GM18502 (cell line): ENCODE measurements around the gene AIFM3.
"Not testable (repeated sequence)": the region's sequence is repeated elsewhere in the genome, so short reads cannot be mapped to it uniquely, and the experiment has no call there.

Source experiments
- ATAC-seq: cut with Tn5 transposase; IDR thresholded peaks from one replicate; pipeline ENCODE4 v1.9.1; 2021; ENCODE audit warnings: mild to moderate bottlenecking; ENCODE audit not compliant: unreplicated experiment, poor library complexity

AIFM3 gene, protein sequence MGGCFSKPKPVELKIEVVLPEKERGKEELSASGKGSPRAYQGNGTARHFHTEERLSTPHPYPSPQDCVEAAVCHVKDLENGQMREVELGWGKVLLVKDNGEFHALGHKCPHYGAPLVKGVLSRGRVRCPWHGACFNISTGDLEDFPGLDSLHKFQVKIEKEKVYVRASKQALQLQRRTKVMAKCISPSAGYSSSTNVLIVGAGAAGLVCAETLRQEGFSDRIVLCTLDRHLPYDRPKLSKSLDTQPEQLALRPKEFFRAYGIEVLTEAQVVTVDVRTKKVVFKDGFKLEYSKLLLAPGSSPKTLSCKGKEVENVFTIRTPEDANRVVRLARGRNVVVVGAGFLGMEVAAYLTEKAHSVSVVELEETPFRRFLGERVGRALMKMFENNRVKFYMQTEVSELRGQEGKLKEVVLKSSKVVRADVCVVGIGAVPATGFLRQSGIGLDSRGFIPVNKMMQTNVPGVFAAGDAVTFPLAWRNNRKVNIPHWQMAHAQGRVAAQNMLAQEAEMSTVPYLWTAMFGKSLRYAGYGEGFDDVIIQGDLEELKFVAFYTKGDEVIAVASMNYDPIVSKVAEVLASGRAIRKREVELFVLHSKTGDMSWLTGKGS

DNA sequence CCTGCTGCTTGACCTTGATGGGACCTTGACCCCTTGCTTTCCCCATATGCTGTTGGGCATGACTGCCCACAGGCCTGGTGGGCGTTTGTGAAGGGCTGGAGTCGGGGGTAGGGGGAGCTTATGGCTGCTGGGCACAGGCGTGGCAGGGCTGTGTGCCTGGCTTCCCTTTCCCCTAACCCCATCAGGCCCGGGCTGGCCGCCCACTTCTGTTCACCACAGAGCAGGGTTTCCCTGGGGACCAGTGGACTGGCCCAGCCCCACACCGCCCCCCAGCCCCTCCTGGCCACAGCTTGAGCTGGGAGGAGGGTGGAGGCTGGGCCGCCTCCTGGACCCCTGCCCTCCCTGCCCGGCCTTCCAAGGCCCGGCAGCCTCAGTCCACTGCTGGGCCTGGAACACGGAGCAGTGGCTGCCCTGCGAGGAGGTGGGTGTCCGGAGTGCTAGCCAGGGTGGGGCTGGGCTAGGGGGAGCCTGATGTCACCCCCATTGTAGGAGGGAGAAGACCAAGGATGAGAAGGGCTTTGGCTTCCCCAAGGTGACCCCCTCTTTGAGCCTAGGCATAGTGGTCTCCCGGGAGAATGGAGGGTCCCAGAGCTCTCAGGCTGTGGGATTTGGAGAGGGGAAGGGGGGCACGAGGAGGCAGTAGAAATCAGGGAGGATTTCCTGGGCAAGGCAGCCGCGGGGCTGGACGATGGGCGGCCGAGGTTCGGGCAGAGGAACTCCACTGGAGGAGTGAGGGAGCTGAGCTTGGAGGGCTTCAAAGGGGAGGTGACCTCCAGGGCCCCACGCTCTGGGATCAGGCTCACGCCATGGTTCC, at the start of gene AIFM3:
Gene AIFM3, plus strand, starts transcription at position 373 of the 814 bp plus-strand sequence. CDS start 690 bp downstream, outside the sequence.
- ATAC-seq = no peak

DNA sequence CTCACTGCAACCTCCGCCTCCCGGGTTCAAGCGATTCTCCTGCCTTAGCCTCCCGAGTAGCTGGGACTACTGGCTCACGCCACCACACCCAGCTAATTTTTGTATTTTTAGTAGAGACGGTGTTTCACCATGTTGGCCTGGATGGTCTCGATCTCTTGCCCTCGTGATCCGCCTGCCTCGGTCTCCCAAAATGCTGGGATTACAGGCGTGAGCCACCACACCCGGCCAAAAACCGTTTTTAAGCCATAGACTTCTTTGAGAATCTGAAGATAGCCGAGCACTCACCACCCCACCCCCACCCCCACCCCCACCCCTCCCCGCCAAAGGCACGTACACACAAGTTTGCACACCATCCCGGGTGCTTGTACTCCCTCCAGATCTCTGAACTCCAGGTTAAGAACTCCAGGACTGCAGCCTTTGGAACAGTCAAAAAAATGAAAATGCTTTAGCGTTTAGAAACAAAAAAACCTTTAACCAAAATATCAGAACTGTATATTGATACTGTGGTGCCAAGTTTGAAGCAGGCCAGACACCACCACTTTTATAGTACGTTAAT, 48.3 kb upstream of the AIFM3 start:
- ATAC-seq = no peak

DNA sequence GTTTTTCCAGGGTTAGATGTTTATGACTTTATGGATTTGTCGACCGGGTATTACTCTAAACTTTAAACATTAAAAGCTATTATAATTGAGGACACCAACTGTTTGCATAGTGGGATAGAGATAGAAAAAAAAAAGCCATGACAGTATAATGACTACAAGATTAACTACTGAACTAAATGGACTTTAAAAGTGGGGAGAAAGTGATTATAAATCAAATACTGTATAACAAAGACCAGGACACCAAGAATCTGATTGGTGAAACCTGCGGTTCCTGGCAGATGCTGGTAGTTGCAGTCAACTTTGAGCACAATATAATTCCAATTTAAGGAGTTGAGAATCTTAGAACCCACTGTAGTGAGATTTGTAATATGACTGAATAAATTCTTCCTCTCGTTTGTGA, 47.3 kb upstream of the AIFM3 start:
- ATAC-seq = no peak

DNA sequence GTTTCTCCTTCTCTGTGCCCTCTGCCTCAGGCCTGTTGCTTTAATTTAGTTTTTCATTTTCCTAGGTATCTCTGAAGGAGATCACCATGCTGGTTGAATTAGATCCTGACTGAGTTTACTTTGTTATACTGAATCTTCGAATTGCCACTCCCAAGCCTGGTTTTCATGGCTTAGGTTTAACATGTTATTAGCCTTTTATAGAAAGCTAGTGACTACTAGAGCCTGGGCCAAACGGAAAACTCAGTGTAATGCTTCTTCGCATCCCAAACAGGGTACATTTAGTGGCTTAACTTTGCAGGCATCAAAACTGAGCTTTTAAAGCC, 46.2 kb upstream of the AIFM3 start:
- no peak for ATAC-seq

DNA sequence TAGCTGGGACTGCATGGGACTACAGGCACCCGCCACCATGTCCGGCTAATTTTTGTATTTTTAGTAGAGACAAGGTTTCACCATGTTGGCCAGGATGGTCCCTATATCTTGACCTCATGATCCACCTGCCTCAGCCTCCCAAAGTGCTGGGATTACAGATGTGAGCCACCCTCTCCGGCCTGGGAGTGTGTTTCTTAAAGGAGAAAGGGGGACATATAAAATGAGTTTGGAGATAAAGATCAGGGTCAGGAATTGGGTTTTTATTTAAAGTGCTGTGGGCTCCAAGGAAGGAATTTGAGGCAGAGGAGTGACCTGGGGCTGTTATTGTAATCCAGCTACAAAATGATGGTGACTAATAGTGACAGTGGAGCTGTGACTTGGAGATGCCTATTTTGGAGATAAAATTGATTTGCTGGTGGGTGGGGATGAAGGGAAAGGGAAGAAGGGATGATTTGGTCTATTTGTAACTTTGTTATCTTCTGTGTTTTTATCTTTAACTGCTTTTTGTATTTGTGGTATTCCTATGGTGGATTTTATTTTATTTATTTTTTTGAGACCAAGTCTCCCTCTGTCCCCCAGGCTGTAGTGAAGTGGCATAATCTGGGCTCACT, 44.8 kb upstream of the AIFM3 start:
- no peak for ATAC-seq

DNA sequence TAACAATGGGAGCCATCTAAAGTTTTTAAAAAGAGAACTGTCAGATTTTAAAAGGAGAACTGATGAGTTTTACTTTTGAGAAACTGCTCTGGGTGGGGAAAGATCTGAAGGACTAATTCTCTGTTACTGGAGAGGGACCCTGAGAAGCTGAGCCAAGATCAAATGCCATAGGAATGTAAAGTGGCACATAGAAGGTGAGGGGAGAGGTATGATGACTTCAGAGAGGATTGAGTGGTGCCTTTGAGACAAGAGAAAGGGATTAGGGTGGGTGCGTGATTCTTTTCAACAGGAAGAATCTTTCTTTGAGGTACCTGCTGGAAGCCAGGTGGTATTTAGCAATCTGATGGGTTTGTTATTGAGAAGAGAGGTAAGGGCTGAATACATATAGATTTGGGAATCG, 40.8 kb upstream of the AIFM3 start:
- ATAC-seq = no peak

DNA sequence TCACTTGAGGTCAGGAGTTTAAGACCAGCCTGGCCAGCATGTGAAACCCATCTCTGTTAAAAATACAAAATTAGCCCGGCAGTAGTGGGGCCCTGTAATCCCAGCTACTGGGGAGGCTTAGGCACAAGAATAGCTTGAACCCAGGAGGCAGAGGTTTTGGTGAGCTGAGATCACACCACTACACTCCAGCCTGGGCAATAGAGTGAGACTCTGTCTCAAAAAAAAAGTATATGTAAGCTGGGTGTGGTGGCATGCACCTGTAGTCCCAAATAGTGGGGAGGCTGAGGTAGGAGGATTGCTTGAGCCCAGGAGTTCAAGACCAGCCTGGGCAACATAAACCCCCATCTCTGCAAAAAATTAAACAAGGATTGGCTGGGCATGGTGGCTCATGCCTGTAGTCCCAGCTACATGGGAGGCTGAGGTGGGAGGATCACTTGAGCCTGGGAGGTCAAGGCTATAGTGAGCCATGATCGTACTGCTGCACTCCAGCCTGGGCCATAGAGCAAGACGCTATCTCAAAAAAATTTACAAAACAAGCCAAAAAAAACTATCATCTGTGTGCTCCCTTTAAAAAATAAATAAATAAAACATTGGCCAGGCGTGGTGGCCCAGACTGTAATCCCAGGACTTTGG, 39.0 kb upstream of the AIFM3 start:
- no peak for ATAC-seq

DNA sequence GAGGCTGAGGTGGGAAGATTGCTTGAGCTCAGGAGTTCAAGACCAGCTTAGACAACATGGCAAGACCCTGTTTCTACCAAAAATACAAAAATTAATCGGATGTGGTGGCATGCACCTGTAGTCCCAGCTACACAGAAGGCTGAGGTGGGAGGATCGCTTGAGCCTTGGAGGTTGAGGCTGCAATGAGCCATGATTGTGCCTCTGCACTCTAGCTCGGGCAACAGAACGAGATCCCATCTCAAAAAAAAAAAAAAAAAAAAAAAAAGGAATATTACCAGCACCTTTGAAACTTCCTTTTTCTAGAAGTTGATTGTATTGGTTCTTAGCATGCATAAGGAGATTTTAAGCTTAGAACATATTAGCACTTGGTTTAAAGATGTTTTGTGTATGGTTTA, 38.5 kb upstream of the AIFM3 start:
- ATAC-seq = no peak

DNA sequence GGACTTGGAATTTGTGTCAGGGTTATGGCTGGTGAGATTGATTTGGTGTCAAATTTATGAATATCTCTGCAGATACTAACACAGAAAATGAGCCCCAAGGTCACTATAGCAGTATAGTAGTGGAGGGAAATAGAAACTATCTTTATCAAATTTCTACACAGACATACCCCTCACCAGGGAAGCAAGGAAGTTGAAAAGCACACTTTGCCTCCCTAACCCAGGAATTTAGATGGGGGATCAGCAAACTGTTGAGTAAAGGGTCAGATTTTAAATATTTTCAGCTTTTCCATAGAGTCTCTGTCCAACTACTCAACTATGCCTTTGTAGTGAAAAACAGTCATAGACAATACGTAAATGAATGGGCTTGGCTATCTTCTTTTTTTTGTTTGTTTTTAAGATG, 37.1 kb upstream of the AIFM3 start:
- no peak for ATAC-seq

DNA sequence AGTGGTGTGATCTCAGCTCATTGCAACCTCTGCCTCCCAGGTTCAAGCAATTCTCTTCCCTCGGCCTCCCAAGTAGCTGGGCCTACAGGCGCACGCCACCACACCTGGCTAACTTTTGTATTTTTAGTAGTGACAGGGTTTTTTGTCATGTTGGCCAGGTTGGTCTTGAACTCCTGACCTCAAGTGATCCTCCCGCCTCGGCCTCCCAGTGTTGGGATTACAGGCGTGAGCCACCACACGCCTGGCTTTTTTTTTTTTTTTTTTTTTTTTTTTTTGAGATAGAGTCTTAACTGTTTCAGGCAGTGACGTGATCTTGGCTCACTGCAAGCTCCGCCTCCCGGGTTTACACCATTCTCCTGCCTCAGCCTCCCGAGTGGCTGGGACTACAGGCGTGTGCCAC, 36.6 kb upstream of the AIFM3 start:
- not testable (repeated sequence) for ATAC-seq

DNA sequence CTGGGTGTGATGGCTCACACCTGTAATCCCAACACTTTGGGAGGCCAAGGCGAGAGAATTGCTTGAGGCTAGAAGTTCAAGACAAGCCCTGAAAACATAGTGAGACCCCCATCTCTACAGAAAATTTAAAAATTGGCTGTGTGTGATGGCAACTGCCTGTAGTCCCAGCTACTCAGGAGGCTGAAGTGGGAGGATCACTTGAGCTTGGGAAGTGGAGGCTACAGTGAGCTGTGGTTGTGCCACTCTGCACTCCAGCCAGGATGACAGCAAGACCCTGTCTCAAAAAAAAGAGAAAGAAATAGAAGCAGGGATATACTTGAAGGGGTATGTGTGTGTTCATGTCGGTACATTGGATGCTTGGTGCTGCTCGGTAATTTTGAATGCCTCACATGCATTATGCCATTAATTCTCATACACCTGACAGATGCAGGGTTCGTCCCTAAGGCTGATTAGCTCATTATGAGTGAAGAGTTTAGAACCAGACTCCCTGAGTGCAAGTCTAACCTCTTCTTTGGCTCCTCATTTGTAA, 35.9 kb upstream of the AIFM3 start:
- no peak for ATAC-seq

DNA sequence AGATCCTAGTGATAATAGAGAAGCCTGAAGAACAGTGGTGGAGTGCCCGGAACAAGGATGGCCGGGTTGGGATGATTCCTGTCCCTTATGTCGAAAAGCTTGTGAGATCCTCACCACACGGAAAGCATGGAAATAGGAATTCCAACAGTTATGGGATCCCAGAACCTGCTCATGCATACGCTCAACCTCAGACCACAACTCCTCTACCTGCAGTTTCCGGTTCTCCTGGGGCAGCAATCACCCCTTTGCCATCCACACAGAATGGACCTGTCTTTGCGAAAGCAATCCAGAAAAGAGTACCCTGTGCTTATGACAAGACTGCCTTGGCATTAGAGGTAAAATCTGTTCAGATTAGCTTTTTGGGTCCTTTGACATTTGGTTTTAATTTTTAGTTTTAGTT, 33.1 kb upstream of the AIFM3 start:
- no peak for ATAC-seq

DNA sequence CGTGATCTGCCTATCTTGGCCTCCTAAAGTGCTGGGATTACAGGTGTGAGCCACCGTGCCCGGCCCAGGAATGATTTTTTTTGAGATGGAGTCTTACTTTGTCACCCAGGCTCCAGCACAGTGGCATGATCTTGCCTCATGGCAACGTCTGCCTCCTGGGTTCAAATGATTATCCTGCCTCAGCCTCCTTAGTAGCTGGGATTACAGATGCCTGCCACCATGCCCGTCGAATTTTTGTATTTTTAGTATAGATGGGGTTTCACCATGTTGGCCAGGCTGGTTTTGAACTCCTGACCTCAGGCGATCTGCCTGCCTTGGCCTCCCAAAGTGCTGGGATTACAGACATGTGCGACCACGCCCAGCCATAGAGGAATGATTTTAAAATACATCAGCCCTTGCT, 32.0 kb upstream of the AIFM3 start:
- ATAC-seq = not testable (repeated sequence)

DNA sequence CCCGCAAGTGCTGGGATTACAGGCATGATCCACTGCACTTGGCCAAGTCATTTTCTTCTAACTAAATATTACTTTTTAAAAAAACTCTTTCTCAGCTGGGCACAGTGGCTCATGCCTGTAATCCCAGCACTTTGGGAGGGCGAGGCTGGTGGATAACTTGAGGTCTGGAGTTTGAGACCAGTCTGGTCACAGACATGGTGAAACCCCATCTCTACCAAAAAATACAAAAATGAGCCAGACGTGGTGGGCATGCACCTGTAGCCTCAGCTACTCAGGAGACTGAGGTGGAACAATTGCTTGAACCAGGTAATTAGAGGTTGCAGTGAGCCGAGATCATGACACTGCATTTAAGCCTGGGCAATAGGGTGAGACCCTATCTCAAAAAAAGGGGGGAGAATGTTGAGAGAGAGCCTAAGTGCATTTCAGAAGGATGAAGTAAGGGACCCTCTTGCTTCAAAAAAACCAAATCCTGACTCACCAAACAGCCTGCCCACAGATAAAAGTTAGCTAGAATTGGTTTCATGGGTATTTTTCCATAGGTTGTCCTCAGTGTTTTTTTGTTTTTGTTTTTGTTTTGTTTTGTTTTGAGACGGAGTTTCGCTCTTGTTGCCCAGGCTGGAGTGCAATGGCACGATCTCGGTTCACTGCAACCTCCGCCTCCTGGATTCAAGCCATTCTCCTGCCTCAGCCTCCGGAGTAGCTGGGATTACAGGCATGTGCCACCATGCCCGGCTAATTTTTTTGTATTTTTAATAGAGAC, 31.1 kb upstream of the AIFM3 start:
- not testable (repeated sequence) for ATAC-seq

DNA sequence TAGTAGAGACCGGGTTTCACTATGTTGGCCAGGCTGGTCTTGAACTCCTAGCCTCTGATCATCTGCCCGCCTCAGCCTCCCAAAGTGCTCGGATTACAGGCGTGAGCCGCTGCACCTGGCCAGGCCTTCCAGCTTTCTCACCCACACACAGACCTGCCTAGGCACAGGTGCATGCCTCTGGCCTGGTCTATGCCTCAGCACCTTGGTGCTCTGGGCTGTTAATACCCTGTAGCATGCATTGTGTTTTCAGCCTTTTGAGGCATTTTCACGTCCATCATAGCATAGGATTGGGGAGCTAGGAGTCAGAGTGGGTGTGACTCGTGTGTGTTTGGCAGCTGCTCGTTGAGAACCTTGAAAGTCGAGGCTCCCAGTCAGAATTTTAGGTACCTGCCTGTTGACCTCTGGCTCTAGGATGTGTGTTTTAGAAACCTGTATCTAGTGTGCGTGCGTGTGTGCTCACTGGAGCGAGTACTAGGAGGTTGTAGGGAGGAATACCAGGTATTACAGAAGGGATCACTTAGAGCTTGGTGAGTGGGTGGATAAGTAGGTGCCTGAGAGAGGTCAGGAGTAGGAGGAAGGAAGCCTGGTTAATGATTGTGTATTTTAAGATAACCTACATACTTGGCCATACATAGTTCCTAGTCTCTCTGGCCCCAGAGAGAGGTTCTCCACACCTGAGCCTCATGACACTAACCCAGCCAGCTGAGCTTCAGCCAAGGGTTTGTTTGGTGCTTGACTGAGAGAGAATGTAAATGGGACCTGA, 29.8 kb upstream of the AIFM3 start:
- no peak for ATAC-seq

DNA sequence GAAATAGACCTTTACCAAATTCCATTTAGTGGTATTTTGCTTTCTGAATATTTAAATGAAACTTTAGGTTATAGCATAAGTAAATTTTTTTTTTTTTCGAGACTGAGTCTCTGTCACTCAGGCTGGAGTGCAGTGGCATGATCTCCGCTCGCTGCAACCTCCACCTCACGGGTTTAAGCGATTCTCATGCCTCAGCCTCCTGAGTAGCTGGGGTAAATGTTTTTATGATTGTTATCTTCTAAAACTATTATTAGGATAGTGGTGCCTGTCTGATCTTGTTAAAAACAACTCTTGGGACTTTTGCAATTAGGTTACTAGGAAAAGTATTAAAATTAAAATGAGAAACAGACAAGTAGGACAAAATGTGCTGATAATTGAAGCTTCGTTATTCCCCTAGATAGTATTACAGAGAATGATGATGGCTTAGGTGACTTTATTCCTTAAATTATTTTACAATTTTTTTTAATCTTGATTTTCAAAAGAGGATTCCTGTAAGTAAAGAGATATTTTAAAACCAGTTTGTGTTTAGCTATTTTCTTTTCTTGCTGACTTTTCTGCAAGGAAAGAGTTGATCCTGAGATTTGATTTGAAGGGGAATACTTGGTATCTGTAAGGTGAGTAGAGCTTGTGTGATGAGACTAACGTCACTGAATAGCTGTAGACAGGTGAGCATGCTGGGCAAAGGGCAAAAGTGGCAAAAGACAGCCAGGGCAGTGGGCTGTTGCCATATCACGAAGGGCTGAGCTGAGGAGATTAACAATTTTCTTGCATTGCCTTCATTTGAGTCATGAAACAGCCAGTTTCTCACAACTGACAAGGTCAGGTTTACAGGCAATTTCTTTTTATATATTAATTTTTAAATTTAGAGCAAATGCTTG, 29.0 kb upstream of the AIFM3 start:
- ATAC-seq = no peak

DNA sequence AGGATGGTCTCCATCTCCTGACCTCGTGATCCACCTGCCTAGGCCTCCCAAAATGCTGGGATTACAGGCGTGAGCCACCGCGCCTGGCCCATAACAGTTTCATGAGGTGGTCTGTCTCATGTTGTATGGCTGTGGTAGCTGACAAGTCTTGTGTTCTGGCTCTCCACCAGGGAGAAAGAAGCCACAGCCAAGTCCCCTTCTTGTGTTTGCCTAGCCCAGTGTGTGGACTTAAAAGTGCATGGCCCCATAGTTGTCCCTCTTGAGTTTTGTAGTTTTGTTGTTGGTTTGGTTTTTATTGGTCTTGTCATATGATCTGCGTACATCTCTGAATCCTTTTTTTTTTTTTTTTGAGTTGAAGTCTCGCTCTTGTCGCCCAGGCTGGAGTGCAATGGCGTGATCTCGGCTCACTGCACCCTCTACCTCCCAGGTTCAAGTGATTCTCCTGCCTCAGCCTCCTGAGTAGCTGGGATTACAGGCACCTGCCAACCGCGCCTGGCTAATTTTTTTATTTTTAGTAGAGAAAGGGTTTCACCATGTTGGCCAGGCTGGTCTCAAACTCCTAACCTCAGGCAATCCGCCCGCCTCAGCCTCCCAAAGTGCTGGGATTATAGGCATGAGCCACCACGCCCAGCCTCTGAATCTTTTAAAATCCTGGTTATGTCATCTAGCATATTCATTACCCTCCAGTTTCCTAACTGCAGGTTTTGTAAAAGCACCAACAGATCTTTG, 27.4 kb upstream of the AIFM3 start:
- not testable (repeated sequence) for ATAC-seq
